Femur (tissue), 1 donor: ENCODE measurements around the gene NRIP2.

Experiments used
- DNase-seq: peaks from one replicate; pipeline ENCODE4 v3.0.0-alpha.2; 2017

NRIP2 gene

GRCh38 chr12:2804393-2805142, 30.3 kb downstream of the NRIP2 start:
- DNase-seq: peak; percentile 65

DNA sequence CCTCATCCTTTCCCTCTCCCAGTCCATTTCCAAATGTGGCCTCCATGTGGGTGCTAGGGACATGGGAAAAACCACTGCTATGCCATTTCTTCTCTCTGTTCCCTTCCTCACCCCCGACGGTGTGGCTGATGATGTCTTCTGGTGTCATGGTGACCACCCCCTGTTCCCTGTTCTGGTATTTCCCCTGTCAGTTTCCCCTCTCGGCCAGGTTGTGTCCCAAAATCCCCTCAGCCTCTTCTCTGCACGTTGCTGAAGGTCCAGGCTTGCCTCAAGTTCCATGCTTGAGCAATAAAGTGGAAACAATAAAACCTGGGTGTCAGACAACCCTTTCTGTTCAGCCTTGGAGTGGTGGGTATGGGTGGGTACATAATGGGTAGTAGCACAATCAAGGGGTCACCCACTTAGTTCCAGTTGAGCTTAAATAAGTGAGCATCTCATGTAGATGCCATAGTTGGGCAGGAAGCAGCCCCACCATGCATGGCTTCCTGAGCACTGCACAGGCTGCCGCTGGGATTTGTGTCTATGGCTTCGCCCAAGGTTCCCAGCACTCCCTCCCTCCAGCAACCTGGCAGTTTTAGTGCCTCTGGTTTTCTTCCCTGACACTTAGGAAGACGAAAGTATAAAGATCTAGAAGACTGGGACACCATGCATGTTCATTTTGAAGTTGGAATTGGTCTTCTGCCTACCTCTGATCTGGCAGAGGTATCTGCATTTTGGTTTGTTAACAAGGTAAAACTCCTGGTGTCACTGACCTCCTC, 31.0 kb downstream of the NRIP2 start:
- no peak for DNase-seq

DNA sequence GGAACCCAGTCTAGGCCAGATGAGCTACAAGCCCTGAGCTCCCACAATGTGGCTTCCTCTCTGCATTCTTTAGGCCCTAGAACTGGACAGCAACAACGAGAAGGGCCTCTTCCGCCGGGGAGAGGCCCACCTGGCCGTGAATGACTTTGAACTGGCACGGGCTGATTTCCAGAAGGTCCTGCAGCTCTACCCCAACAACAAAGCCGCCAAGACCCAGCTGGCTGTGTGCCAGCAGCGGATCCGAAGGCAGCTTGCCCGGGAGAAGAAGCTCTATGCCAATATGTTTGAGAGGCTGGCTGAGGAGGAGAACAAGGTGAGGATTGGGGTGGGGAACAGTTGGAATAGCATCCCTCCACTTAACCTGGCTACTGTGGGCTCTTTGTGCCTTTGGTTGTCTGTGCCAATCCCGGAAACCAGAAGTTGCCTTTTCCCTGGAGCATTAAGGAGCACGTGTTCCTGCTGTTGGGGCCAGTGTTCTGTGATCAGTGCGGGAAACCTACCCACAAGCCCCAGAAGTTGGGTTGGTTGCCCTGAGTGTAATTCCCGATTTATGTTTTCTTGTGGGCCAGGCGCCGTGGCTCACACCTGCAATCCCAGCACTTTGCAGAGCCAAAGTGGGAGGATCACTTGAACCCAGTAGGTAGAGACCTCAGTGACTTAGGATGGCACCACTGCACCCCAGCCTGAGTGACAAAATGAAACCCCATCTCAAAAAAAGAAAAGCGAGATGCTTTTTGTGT, 33.6 kb downstream of the NRIP2 start:
- DNase-seq: no peak

GRCh38 chr12:2800046-2800570, 34.7 kb downstream of the NRIP2 start:
- no peak for DNase-seq

- no peak for DNase-seq
Observed at GRCh38 chr12:2797721-2798418, 37.0 kb downstream of the NRIP2 start.

- DNase-seq: no peak
Observed at GRCh38 chr12:2796187-2796666, 38.6 kb downstream of the NRIP2 start.

DNA sequence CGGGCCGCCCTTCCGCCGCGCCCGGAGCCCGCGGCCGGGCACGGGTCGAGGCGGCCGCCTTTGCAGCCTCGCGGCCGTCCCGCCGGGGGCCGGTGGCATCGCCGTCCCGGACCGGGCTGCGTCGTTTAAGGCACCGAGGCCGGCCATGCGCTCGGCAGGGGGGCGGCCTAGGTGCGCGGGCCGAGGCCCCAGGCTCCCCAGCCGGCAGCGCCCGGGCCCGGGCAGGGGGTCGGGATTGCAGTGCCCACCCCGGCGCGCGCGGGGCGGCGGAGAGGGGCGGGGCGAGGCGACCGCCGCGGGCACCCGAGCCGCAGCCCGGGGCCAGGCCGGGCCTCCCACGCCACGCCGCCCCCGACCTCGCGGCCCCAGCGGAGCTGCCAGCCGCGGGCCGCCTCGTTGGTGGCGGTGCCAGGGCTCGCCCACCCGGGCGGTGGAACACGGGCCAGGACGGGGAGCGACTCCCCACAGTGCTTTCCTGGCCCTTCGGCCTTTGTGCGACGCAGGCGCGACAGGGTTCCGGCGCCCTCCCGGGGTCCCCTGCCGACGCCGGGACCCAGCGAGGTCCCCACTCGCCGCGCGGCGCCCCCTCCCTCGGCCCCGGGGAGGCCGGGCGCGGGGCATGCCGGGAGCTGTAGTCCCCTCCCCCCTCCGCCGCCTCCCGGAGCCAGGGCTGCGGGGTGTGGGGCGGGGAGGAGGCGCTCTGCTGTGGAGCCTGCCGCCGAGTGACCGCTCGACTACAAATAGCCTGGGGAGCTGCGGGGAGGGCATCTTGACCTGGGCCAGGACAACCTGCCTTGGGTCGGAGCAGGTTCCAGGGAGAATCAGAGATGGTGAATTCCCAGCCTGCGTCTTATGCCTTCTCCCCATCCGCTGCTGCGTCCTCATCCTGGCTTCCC, 39.3 kb downstream of the NRIP2 start:
- DNase-seq: peak; percentile 83

DNA sequence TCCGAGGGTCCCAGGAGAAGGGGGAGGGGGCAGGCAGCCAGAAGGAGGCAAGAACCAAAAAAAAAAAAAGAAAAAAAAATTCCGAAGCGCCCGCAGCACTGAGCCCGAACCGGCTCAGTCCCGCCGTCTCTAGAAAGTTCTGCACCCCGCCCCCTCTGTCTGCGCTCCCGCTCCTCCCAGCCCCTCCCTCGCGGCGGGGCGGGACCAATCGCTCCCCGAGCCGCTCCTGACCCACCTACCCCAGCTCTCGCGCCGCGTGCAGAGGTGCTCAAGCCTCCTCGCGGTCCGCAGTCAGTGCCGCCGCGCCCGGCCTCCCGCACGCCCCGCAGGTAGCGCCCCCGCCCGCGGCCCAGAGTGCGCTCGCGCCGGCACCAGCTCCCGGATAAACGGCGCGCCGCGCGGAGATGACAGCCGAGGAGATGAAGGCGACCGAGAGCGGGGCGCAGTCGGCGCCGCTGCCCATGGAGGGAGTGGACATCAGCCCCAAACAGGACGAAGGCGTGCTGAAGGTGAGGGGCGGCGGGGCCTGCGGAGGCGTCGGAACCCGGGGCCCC, 40.0 kb downstream of the NRIP2 start, which contains the start of gene FKBP4:
Gene FKBP4, plus strand, starts transcription at position 235 of the 554 bp plus-strand sequence. Its CDS starts 170 bp downstream, at position 405.
- DNase-seq: peak; percentile 92

- DNase-seq: peak; percentile 37
Observed at GRCh38 chr12:2794191-2794735, 40.6 kb downstream of the NRIP2 start.

- no peak for DNase-seq
Observed at GRCh38 chr12:2793561-2793960, 41.3 kb downstream of the NRIP2 start.

DNA sequence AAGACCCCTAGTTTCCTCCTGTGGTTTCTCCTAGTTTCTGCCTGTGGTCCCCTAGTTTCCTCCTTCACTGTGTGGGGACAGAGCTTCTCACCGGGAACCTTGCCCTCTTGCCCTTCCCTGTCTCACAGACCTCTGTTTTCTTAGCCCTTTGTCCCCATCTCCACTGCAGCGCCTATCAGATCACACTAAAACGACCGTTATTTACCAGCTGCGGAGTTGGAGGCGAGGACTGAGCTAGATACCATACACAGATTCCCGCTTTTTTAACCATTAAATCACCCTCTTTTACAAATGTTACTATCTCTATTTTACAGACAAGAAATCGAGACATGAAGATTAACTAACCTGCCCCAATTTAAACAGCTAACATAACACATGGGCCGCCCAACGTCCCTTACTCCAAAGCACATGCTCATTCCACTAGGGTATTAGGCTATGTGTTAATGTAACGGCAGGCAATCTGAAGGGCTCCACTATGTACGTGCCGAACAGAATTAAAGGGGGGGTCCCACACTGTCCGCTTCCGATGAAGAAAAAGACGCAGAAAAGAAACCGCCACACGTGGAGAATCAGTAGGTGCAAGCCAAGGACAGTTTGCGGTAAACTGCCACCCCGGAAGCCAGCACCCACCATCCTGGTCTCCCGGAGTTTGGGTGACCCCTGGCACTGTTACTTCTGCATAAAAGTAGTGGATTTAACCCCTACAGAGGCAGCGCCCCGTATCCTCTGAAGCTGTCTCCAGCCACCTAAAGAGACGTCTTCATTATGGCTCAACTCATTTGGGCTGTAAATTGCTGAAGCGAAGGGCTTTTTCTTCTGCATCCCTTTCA, 41.9 kb downstream of the NRIP2 start:
- no peak for DNase-seq

- no peak for DNase-seq
Observed at GRCh38 chr12:2791089-2791488, 43.7 kb downstream of the NRIP2 start.

- no peak for DNase-seq
Observed at GRCh38 chr12:2785017-2785416, 49.8 kb downstream of the NRIP2 start.

GRCh38 chr12:2783936-2784600, 50.8 kb downstream of the NRIP2 start:
- DNase-seq: peak; percentile 71

DNA sequence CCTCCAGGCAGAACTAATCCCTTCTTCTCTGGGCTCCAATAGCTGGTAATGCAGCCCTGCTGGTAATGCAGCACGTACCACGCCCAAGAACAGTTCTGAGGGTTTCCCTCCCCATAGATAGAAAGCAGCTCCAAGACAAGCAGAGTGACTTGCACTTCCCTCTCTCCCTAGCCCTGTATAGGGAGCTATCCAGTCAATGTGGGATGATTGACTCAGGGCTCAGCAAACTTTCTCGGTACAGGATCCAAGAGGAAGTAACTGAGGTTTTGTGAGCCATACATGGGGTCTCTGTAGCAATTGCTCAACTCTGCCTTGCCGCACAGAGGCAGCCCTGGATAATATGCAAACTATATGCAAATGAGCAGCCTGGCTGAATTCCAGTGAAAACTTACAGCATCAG, 55.6 kb downstream of the NRIP2 start:
- no peak for DNase-seq

DNA sequence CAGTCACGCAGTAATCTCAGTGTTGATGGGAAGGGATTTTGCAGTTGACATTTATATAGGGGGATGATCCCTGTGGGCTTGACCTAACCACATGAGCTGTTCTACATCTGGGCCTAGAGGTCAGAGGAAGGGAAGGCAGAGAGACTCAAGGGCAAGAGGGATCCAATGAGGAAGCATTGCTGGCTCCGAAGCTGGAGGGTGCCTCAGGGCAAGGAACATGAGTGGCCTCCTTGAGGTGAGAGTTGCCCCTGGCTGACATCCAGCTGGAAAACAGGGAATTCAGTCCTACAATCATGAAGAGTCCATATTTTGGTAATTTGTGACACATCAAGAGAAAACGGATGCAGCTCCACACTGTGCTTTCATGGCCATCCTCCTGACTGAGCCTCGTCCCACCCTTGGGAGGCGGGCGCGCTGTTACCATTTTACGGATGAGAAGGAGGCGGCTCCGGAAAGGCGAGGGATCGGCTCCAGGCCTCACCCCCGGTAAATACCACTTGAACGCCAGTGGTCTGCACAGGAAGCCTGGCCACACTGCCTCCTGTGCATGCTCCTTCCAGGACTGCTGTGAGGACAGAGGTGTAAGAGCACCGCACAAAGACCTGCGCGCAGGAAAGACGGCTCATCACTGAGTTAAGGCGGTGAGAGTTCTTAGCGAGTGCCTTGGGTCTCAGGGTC, 58.6 kb downstream of the NRIP2 start:
- DNase-seq: no peak

GRCh38 chr12:2775431-2775830, 59.4 kb downstream of the NRIP2 start:
- no peak for DNase-seq
